ENCODE measurements around the gene RASGRF2. TPM values are rescaled to one million over a fixed set of nuclear protein-coding genes. Genes with fewer than 3 reads are reported as not detected.

Gene RASGRF2
- 0.59 and 8.9 TPM in 2 replicates for total RNA-seq (ENCODE audit: low replicate concordance)

GRCh38 chr5:80959768-80960442, at the start of gene RASGRF2:
Gene RASGRF2 (plus strand): TSS chr5:80960363. CDS start chr5:80960739, 376 bp downstream.

GRCh38 chr5:81233080-81233634, 273.0 kb downstream of the RASGRF2 start, which contains the start of gene CKMT2:
Gene CKMT2 (plus strand): TSS chr5:81233322. CDS start chr5:81251133, 17,811 bp downstream.

